ENCODE data around the gene STT3A. TPM values are rescaled to one million over a fixed set of nuclear protein-coding genes. Genes with fewer than 3 reads are reported as not detected.

STT3A gene
- total and polyA plus RNA-seq, 12 donors = 28.4 to 208 (median 115) TPM

GRCh38 chr11:125662689-125663088, 70.0 kb downstream of the STT3A start:
- Histone ChIP-seq H3K27me3 (no peaks in the 10 kb centered on the region), H3K9me3 (replicated peaks in 1 of 3) (no peaks in the 10 kb centered on the region), H3K36me3 (replicated peaks in 1 of 2) (no peaks in the 10 kb centered on the region), H3K4me3 (no peak overlapping the region), H3K4me1 (replicated peaks in 1 of 2) (no peaks in the 10 kb centered on the region), H3K27ac (no peak overlapping the region)
- intact Hi-C loops (cut with DNase I) = no loop called here
- TF ChIP-seq POLR2A (IDR thresholded peaks at IDR 0.05) = no peak
- TF ChIP-seq CTCF (IDR thresholded peaks at IDR 0.05) = no peak
- DNase-seq = no peak
- 93 to 95% (median 93%) methylated on average over 2 of the region's 2 CpGs for WGBS, 4 donors

GRCh38 chr11:125663910-125664309, 71.3 kb downstream of the STT3A start:
- intact Hi-C loops (cut with DNase I) = no loop called here
- no peaks in the 10 kb centered on the region for H3K36me3 ChIP-seq (replicated peaks in 1 of 2)
- no peak for DNase-seq
- no peaks in the 10 kb centered on the region for H3K27me3 ChIP-seq
- no peaks in the 10 kb centered on the region for H3K9me3 ChIP-seq (replicated peaks in 1 of 3)
- H3K4me1 ChIP-seq (replicated peaks in 1 of 2) = no peaks in the 10 kb centered on the region
- H3K4me3 ChIP-seq = no peak overlapping the region
- TF ChIP-seq POLR2A (IDR thresholded peaks at IDR 0.05) (no peak), CTCF (IDR thresholded peaks at IDR 0.05) (no peak)
- H3K27ac ChIP-seq = no peak overlapping the region
- 95 to 99% (median 98%) methylated on average over 3 of the region's 3 CpGs for WGBS, 4 donors

- Histone ChIP-seq H3K27me3 (no peaks in the 10 kb centered on the region), H3K4me3 (no peak overlapping the region), H3K27ac (no peak overlapping the region), H3K36me3 (replicated peaks in 1 of 2) (no peaks in the 10 kb centered on the region), H3K4me1 (replicated peaks in 1 of 2) (no peaks in the 10 kb centered on the region), H3K9me3 (replicated peaks in 1 of 3) (no peaks in the 10 kb centered on the region)
- WGBS, 4 donors = 95 to 100% (median 98%) methylated on average over 2 of the region's 2 CpGs
- TF ChIP-seq POLR2A (IDR thresholded peaks at IDR 0.05) (no peak), CTCF (IDR thresholded peaks at IDR 0.05) (no peak)
- intact Hi-C loops (cut with DNase I) = no loop called here
- no peak for DNase-seq
These were observed 74.5 kb downstream of the STT3A start for GRCh38 chr11:125667151-125667550.

- H3K4me3 ChIP-seq = no peak overlapping the region
- H3K4me1 ChIP-seq (replicated peaks in 1 of 2) = no peaks in the 10 kb centered on the region
- no peaks in the 10 kb centered on the region for H3K27me3 ChIP-seq
- intact Hi-C loops (cut with DNase I) = no loop called here
- no peak for DNase-seq
- no peaks in the 10 kb centered on the region for H3K9me3 ChIP-seq (replicated peaks in 1 of 3)
- TF ChIP-seq POLR2A (IDR thresholded peaks at IDR 0.05) (no peak), CTCF (IDR thresholded peaks at IDR 0.05) (no peak)
- H3K36me3 ChIP-seq (replicated peaks in 1 of 2) = no peaks in the 10 kb centered on the region
- WGBS, 4 donors = 84 to 93% (median 88%) methylated on average over 1 of the region's 1 CpG
- no peak overlapping the region for H3K27ac ChIP-seq
These were observed 77.5 kb downstream of the STT3A start for GRCh38 chr11:125670172-125670571.

All from adrenal gland (tissue), 12 donors.